Right lobe of liver (tissue), 4 donors: ENCODE measurements around the gene PLK5.

ENCODE experiments used
- POLR2A ChIP-seq: fragments of 450-650 bp; IDR thresholded peaks from one replicate; pipeline ENCODE4 v1.6.1; 2017; ENCODE audit warnings: antibody characterized with exemption, mild to moderate bottlenecking
- TF ChIP-seq, protein P1 (sequence below), 4 donors: fragments of 200-600 bp in 3 of 4; fragments of 450-650 bp in 1 of 4; IDR thresholded peaks; one replicate each; pipeline versions ENCODE4 v1.5.1 to v1.8.0; 2016 to 2022; ENCODE audit warnings: antibody characterized with exemption in 4 of 4, mild to moderate bottlenecking in 2 of 4
- donor health status: DM: no; HTN: no; CAD: no.
- donor health status: DM: no; HTN: no; CAD: no.
- donor health status: DM: no; HTN: yes; CAD: no.

DNA sequence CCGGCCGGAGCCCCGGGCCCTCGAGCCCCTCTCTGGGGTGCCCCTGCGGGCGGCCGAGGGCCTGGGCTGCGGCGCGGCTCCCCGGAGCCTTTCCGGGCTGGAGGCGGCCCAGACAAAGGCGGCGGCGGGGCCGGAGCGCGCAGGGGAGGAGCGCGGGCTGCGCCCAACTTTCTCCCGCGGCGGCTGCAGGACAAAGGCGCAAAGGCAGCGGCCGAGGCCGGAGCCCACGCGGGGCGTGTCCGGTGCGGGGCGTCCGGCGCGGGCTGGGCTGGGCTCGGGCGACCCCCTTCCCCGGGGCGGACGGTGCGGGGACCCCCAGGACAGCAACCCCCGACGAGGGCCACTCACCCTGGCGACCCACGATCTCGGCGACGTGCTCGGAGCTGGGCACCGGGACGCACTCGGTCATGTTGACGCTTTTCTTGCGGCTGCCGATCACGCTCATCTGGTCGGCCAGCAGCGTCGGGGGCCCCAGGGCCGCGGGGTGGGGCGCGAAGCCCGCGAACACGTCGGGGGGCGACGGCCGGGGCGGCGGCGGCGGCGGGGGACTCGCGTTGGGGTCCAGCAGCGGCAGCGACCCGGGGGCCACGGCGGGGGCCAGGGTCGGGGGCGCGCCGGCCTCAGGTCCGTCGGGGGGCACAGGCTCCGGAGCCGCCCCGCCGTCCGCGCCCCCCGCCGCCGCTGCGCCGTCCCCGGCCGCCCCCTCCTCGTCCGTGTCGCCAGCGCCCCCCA lies 43.4 kb downstream of the PLK5 start:
- no peak for TF ChIP-seq POLR2A
- TF ChIP-seq, protein P1, sequence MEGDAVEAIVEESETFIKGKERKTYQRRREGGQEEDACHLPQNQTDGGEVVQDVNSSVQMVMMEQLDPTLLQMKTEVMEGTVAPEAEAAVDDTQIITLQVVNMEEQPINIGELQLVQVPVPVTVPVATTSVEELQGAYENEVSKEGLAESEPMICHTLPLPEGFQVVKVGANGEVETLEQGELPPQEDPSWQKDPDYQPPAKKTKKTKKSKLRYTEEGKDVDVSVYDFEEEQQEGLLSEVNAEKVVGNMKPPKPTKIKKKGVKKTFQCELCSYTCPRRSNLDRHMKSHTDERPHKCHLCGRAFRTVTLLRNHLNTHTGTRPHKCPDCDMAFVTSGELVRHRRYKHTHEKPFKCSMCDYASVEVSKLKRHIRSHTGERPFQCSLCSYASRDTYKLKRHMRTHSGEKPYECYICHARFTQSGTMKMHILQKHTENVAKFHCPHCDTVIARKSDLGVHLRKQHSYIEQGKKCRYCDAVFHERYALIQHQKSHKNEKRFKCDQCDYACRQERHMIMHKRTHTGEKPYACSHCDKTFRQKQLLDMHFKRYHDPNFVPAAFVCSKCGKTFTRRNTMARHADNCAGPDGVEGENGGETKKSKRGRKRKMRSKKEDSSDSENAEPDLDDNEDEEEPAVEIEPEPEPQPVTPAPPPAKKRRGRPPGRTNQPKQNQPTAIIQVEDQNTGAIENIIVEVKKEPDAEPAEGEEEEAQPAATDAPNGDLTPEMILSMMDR (IDR thresholded peaks at IDR 0.05): no peak
